ENCODE results near the gene BEND6. TPM values are rescaled to one million over a fixed set of nuclear protein-coding genes. Genes with fewer than 3 reads are reported as not detected.

Gene BEND6
- total RNA-seq, 1 experiment from 2014 or later = 1.4 TPM

DNA sequence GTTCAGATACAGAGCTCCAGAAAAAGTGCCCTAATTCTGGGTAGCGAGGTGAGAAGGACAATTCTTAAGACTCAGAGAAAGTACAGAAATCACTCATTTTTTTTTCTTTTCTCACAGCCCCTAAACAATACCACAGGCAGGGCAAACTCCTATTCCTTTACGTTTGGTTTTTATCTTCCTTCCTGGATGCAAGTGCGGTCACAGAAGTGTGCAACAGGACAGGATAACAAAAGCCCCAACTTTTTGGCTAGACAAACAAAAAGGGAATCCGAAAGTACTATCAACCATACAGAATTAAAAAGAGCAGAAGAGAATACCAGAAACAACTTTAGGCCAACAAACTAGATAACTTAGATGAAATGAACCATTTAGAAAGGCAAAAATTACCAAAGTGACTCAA, 18.4 kb upstream of the BEND6 start:
- no peak for TF ChIP-seq CTCF (conservative IDR thresholded peaks at IDR 0.05)
- Histone ChIP-seq H4K91ac (ENCODE audit: insufficient read length, low read depth, low read length) (no peak overlapping the region), H3K9ac (ENCODE audit: extremely low read depth, insufficient read length, low read length) (no peak overlapping the region), H3K79me1 (ENCODE audit: insufficient read depth, low read depth, low read length, poor library complexity, severe bottlenecking) (no peaks in the 10 kb centered on the region), H2BK20ac (ENCODE audit: low read depth, low read length, poor library complexity, severe bottlenecking) (no peak overlapping the region), H4K20me1 (ENCODE audit: control insufficient read depth, insufficient read depth, insufficient read length) (no peaks in the 10 kb centered on the region), H3K27ac (ENCODE audit: insufficient read length, low read depth, low read length) (no peak overlapping the region), H2BK120ac (ENCODE audit: low read depth, low read length, poor library complexity, severe bottlenecking) (no peak overlapping the region), H3K23me2 (ENCODE audit: insufficient read length, low read depth, low read length, poor library complexity, severe bottlenecking) (no peaks in the 10 kb centered on the region), H4K8ac (replicated peaks; ENCODE audit: insufficient read length, low read depth, low read length) (no peak overlapping the region), H3K4ac (ENCODE audit: low read depth, low read length) (no peak overlapping the region), H3K23ac (ENCODE audit: insufficient read length, low read depth, low read length) (no peak overlapping the region), H2BK5ac (ENCODE audit: insufficient read length, low read length) (no peak overlapping the region), H3K4me1 (ENCODE audit: insufficient read depth, low read length) (no peaks in the 10 kb centered on the region; the same call in 1 of the 2 replicates), H2BK12ac (ENCODE audit: insufficient read length, low read depth, low read length) (no peak overlapping the region), H3K27me3 (ENCODE audit: insufficient read depth, low read length) (no peaks in the 10 kb centered on the region), H2AFZ (ENCODE audit: low read length) (no peak overlapping the region), H4K5ac (ENCODE audit: insufficient read length, low read depth, low read length) (no peak overlapping the region), H3K9me3 (ENCODE audit: control insufficient read depth, low read depth, low read length) (no peaks in the 10 kb centered on the region), H3K14ac (ENCODE audit: insufficient read depth, low read length) (no peak overlapping the region), H3K56ac (ENCODE audit: insufficient read length, low read depth, low read length) (no peak overlapping the region), H3K18ac (ENCODE audit: insufficient read length, low read depth, low read length) (no peak overlapping the region), H3T11ph (ENCODE audit: low read length) (no peak overlapping the region), H2BK15ac (ENCODE audit: low read depth, low read length) (no peak overlapping the region), H3K4me2 (ENCODE audit: insufficient read depth, insufficient read length, low read length) (no peak overlapping the region), H3K79me2 (ENCODE audit: insufficient read depth, low read length) (no peaks in the 10 kb centered on the region), H2AK5ac (ENCODE audit: insufficient read length, low read length) (no peak overlapping the region)
- H3K27me3 Mint-ChIP-seq (ENCODE audit: low read depth) = no peaks in the 10 kb centered on the region
- no peak overlapping the region for H3K4me3 Mint-ChIP-seq
- peaks cover 0 to 6% (median 6%) of the 10 kb centered on the region in 3 experiments; a peak in 5 of 7 replicates for H3K36me3 Mint-ChIP-seq (ENCODE audit: insufficient read depth in 1 of 3, low read depth in 3 of 3)
- H3K27ac Mint-ChIP-seq = no peak overlapping the region
- DNase-seq = no peak
- H3K4me1 Mint-ChIP-seq = no peaks in the 10 kb centered on the region; a peak in 1 of 4 replicates
- peaks cover 5 to 6% of the 10 kb centered on the region in 2 experiments for H3K9me3 Mint-ChIP-seq
- WGBS (ENCODE audit: extremely low coverage, insufficient read length, low lambda C conversion rate) = no CpG with 5 or more reads among the region's 4 CpGs
